Lung microvascular endothelial cell (primary cell): Measurements from ENCODE around the gene CYFIP1. TPM values are rescaled to one million over a fixed set of nuclear protein-coding genes. Genes with fewer than 3 reads are reported as not detected.

Experiments
- DNase-seq, 2 donors: peaks; one replicate each; pipeline versions ENCODE4 v3.0.0 to v3.0.0-alpha.2; 2010; ENCODE audit warnings: low read depth in 2 of 2
- total RNA-seq: library from RNA; depleted of rRNA; stranded (reverse); fragments of >200 nt; gene quantifications from 2 replicates; pipeline ENCODE4 v1.2.1, GENCODE V29; 2014

The CYFIP1 gene
- total RNA-seq, 1 donor from 2014 or later = 64.3 TPM

GRCh38 chr15:22891426-22892210 lies 88.5 kb downstream of the CYFIP1 start:
- DNase-seq = no peak

GRCh38 chr15:22890296-22890695 lies 89.9 kb downstream of the CYFIP1 start:
- no peak for DNase-seq

DNA sequence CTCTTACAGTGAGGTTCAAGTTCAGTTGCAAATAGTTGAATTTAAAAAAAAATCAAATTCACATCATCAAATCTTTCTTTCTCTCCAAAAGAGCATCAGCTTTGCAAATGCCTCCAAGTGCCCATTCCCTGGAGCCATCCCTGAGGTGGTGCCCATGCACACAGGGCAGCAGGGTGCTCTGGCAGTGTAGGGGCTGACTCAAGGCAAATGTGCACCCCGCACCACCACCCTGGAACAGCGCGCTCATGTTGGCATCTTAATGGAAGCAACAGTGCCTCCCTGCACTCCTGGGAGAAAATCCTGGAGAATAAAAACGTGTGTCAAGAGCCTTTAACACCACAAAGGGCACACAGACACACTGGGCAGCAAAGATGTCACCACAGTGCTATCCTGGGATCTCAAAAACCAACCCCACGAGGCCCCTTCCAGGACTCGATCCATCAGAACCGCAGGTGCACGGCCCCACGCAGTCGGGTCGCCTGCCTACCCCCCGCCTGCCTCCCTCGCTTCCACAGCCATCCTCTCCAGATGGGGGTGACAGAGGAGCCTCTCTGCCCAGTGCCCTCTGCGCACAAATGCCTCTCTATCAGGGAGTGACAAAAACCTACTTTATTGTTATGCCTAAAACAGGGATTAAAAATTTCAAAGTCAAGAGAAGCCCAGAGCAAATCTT lies 90.9 kb downstream of the CYFIP1 start:
- no peak for DNase-seq

GRCh38 chr15:22888120-22888859 lies 91.9 kb downstream of the CYFIP1 start:
- DNase-seq = peak; percentile 51 to 96

GRCh38 chr15:22887157-22887951 lies 92.8 kb downstream of the CYFIP1 start:
- peak; percentile 54 to 98 for DNase-seq

- DNase-seq = no peak
Measured at GRCh38 chr15:22885120-22885519, 95.0 kb downstream of the CYFIP1 start.

DNA sequence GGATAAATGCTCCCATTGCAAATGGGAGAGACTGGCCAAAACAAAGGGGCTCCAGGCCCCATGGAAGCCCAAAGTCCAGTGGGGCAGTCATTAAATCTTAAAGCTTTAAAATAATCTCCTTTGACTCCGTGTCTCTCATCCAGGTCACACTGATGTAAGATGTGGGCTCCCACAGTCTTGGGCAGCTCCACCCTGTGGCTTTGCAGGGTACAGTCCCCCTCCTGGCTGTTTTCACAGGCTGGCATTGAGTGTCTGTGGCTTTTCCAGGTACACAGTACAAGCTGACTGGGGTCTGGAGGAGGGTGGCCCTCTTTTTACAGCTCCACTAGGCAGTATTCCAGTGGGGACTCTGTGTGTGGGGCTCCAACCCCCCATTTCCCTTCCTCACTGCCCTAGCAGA lies 95.8 kb downstream of the CYFIP1 start:
- DNase-seq = no peak

DNA sequence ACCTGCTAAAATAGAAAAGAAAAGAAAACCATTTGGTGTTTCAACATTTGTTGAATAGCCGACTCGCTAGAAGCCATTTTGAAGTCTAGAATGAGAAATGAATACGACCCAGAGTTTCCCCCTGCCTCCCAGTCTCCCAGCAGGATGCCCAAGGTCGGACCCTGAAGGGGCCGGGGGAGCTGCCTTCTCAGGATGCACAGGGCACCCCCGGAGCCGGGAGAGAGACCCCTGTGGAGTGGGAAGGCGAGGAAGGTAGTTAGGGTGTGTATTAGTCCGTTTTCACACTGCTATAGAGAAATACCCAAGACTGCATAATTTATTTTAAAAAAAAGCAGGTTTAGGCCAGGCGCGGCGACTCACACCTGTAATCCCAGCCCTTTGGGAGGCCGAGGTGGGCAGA lies 97.0 kb downstream of the CYFIP1 start:
- no peak for DNase-seq

- DNase-seq = no peak
Measured at GRCh38 chr15:22881739-22882440, 98.3 kb downstream of the CYFIP1 start.

DNA sequence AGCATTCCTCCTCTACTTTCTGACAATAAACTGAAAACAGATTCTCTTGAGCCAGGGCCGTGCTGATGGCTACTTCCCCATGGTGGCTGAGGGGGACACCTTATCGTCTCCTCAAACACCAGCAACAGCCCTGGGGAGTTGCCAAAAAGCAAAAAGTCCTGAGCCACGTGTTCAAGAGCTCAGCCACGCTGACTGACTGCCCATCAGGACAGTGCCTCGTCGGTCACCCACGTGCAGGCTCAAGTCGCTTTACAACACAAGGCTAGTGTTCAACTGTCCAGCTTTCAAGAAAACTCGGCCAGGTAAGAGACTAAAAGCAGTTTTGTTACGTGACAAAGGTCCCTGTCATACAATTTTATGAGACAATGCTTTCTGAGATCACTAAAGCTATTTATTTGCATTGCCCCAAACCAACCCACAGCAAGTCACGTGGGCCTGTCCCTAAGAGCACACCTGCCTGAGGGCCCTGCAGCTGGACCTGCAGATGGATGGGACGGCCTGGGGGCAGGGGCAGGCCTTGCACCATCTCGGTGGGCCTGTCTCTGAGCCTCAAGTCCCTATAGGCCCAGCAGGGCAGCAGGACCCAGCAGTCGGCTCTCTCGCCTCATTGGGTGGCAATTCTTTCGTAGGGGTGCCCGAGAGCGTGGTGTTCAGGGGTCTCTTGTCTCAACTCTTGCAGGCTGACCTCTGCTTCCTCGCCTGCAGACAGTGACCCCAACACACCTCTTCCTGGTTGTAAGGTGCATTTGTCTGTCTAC lies 99.0 kb downstream of the CYFIP1 start:
- DNase-seq = no peak

DNA sequence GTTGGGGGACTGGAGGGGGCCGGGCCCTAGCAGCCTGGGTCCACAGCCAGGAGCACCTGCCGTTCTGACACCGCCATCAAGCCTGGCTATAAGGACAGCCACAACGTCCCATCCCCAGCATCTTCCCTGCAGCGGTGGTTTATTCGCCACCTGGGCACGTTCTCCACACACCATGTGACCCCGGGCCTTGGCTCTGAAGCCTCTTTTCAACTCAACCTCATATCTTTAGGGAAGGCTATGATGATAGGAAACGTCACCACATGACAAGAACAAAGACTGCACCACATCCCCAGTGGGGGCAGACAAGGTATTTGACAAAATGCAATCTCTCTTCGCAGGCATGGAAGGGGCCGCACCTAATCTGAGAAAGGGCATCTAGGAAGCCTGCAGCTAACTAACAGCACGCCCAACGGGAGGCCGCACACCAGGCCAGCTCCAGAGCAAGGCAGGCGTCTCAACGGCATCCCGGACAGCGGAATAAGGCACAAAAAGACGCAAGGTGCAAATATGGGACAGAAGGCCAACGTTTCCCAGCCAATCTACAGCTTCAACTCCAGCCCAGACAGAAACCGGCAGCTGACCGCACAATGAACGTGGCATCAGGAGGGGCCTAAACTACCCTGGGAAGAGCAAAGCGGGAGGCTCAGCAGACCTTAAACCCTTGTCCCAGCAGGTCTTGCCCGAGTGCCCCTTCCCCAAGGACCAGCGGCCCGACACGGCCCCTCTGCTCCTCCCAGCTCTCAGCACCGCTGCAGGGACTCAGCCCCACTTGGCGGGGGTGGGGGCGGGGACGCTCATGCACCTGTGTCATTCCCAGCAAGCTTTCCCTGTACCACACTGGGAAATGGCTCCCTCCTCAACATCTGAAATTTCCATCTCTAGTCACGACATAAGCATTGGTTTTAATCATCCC lies 99.8 kb downstream of the CYFIP1 start:
- no peak for DNase-seq

- DNase-seq = no peak
Measured at GRCh38 chr15:22878103-22878502, 102.1 kb downstream of the CYFIP1 start.

DNA sequence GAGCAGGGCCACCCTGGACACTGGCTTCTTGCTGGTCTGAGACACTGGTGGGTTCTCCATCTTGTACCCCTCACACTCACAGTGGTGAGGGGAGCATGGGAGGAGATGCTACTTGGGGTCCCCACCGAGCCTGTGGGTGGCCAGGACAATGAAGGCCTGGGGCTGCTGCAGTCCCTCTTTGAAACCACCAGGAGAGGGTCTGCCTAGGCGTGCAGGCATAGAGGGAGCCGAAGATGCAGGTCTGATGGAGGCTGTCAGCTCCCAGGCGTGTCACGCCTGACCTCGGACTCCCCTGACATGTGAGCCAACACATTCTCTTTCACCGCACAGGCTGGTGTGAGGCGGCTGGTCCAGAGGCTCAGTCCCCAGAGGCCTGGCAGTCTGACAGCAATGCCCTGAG lies 102.6 kb downstream of the CYFIP1 start:
- no peak for DNase-seq

DNA sequence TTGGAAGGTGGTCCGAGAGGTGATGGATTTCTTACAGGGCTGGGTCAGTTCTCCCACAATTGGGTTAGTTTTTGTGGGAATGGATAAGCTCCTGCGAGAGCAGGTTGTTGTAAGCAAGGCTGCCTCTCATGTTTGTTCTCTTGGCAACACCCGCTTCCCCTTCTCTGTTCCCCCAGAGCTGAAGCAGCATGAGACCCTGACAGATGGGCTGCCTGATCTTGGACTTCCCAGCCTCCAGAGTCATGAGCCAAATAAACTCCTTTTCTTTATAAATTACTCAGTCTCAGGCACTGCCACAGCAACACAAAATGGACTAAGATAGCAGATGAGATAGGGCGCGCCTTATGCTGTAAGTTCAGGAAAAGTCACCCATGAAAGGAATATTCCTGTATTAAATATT lies 103.1 kb downstream of the CYFIP1 start:
- DNase-seq = no peak

- no peak for DNase-seq
Measured at GRCh38 chr15:22874966-22875365, 105.2 kb downstream of the CYFIP1 start.

DNA sequence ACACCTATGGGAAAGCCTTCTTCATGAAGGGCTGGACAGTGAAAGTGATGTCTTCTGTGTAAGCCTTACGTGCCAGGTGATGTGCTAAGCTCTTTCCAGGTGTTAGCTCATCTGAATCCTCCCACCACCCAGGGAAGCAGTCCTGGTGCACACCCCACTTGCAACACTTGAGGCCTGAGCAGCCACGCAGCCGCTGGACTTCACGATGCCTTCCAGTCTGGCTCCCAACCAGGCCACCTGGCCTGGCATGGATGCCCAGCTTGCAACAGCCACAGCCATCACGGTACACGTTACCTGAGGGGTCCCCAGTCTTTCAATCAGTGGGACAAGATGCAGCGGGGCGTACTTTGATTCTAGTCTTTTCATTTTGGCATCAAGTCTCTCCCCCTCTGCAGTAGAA lies 105.9 kb downstream of the CYFIP1 start:
- no peak for DNase-seq

DNA sequence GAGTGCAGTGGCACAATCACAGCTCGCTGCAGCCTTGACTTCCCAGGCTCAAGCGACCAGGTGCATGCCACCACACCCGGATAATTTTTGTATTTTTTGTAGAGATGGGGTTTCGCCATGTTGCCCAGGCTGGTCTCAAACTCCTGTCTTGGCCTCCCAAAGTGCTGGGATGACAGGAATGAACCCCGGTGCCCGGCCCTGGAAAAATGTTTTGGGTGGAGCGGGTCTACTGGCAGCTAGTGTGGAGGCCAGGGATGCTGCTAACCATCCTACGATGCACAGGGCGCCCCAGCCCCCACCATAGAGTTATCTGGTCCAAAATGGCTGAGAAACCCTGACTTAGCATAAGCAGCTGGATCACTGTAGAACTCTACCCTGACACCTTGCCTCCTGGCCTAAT lies 106.3 kb downstream of the CYFIP1 start:
- no peak for DNase-seq

GRCh38 chr15:22872936-22873701 lies 107.0 kb downstream of the CYFIP1 start:
- DNase-seq = peak in 1 of 2 donors; percentile 38
